Measurements from ENCODE around the gene ACSL4.

The ACSL4 gene

GRCh38 chrX:109714340-109714958 is 18.6 kb downstream of the ACSL4 start:
- DNase-seq (ENCODE audit: low spot score), result no peak
- H3K27ac ChIP-seq, result no peak overlapping the region
- TF ChIP-seq CTCF (IDR thresholded peaks at IDR 0.05), result no peak

DNA sequence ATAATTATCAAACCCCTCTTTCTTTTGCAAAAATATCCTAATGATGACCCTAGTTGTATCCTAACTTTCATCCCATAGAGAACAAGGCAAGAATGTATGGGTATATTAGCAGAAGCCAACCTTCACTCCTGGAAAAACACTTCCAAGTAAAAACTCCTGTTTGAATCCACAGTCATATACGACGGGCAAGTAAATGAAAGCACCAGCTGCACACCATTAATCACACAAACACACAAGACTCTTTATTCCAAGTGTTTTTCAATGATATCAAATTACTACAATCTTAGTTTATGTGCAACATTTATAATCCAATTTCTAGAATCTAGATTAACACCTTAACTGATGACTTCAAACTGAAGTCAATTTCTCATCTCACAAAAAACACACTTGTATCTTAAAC is 22.9 kb downstream of the ACSL4 start:
- DNase-seq (ENCODE audit: low spot score), result no peak
- H3K4me3 ChIP-seq, result no peak overlapping the region
- H3K27ac ChIP-seq, result no peak overlapping the region
- no peak for TF ChIP-seq CTCF (IDR thresholded peaks at IDR 0.05)

More at GRCh38 chrX:109714340-109714958, 18.6 kb downstream of the ACSL4 start:
- H3K4me3 ChIP-seq, result no peak overlapping the region

DNA sequence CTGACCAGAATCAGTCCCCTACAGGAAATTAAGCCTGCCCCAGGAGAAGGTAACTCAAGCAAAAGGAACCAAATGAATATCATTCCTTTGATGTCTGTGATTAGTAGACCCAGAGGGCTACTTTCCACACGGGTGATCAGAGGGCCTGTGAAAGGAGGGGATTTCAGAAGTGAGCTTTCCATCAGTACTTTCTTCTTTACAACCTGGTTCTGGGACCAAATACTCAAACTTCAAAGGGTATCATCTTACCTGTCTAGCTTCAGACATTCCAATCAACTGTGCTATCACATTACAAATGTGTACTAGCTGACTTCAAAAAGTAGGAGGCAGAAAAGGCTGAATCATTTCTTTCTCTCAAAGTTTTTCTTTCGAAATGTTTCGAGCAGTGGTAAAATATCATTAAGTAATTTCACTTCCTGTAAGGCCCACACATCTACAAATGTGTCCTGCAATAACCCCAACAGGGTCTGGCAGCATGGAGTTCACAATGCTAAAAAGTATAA is 23.9 kb downstream of the ACSL4 start:
- Histone ChIP-seq H3K27ac (no peak overlapping the region), H3K4me3 (no peak overlapping the region)
- no peak for TF ChIP-seq CTCF (IDR thresholded peaks at IDR 0.05)
- DNase-seq (ENCODE audit: low spot score), result no peak

GRCh38 chrX:109707720-109708119 is 25.3 kb downstream of the ACSL4 start:
- TF ChIP-seq CTCF (IDR thresholded peaks at IDR 0.05), result no peak
- no peak overlapping the region for H3K4me3 ChIP-seq
- no peak for DNase-seq (ENCODE audit: low spot score)
- H3K27ac ChIP-seq, result no peak overlapping the region

- no peak for DNase-seq (ENCODE audit: low spot score)
- no peak overlapping the region for H3K4me3 ChIP-seq
- TF ChIP-seq CTCF (IDR thresholded peaks at IDR 0.05), result no peak
- no peak overlapping the region for H3K27ac ChIP-seq
Observed at GRCh38 chrX:109707319-109707718, 25.7 kb downstream of the ACSL4 start.

DNA sequence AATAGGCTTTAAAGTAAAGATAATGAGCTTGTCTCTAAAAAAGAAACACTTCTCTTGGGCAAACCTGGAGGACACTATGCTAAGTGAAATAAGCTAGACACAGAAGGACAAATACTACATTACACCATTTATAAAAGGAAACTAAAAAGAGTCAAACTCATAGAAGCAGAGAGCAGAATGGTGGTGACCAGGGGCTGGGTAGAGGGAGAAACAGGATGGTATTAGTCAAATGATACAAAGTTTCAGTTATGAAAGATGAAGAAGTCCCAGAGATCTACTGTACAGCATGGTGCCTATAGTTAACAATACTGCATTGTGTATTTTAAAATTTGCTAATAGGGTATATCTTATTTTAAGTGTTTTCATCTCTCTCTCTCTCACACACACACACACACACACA is 28.5 kb downstream of the ACSL4 start:
- Histone ChIP-seq H3K4me3 (no peak overlapping the region), H3K27ac (no peak overlapping the region)
- DNase-seq (ENCODE audit: low spot score), result no peak
- no peak for TF ChIP-seq CTCF (IDR thresholded peaks at IDR 0.05)

- no peak for DNase-seq (ENCODE audit: low spot score)
- Histone ChIP-seq H3K4me3 (no peak overlapping the region), H3K27ac (no peak overlapping the region)
- TF ChIP-seq CTCF (IDR thresholded peaks at IDR 0.05), result no peak
Observed at GRCh38 chrX:109697855-109698254, 35.2 kb downstream of the ACSL4 start.

Measured in coronary artery (tissue), 2 donors.